Right forelimb (tissue), 1 donor: ENCODE data around the gene TIMM17A.
"Not testable (repeated sequence)": the region's sequence is repeated elsewhere in the genome, so short reads cannot be mapped to it uniquely, and the experiment has no call there.

Experiments used
- DNase-seq: peaks from one replicate; pipeline ENCODE4 v3.0.0-alpha.2; 2018

The TIMM17A gene

GRCh38 chr1:202016811-202017748 is 61.8 kb downstream of the TIMM17A start:
- DNase-seq = no peak

GRCh38 chr1:202017749-202018467 is 62.6 kb downstream of the TIMM17A start:
- DNase-seq = no peak

- DNase-seq = no peak
Observed at GRCh38 chr1:202018468-202019234, 63.3 kb downstream of the TIMM17A start.

GRCh38 chr1:202019235-202019558 is 63.9 kb downstream of the TIMM17A start:
- not testable (repeated sequence) for DNase-seq
